DND-41 (cell line): ENCODE data around the gene RNF183.

ENCODE experiments used
- CTCF ChIP-seq: IDR thresholded peaks from 2 replicates; pipeline ENCODE4 v1.5.1; 2012; ENCODE audit warnings: borderline replicate concordance, low read length, moderate library complexity, mild to moderate bottlenecking; ENCODE audit not compliant: poor library complexity, severe bottlenecking; ENCODE audit errors: extremely low read depth
- EZH2 ChIP-seq: IDR thresholded peaks from 3 replicates; pipeline ENCODE4 v1.6.1; 2012; ENCODE audit warnings: borderline replicate concordance, low read depth, mild to moderate bottlenecking, moderate library complexity, low read length, inconsistent platforms; ENCODE audit not compliant: severe bottlenecking

GRCh38 chr9:113255438-113255837 is 47.7 kb downstream of the RNF183 start:
- TF ChIP-seq CTCF (no peak), EZH2 (no peak)
